H9 (cell line): ENCODE data around the gene C2orf72. TPM values are rescaled to one million over a fixed set of nuclear protein-coding genes. Genes with fewer than 3 reads are reported as not detected.

ENCODE experiments used
- DNase-seq: peaks from one replicate; pipeline ENCODE4 v3.0.0-alpha.2; 2017
- H2AFZ ChIP-seq: one replicate; pipeline ENCODE4 v1.6.1; 2013; ENCODE audit warnings: mild to moderate bottlenecking, low read length, control low read depth, moderate library complexity
- H2AK5ac ChIP-seq: 2 replicates; pipeline ENCODE4 v1.6.1; 2013; ENCODE audit warnings: low read length, control low read depth, mixed read lengths; ENCODE audit not compliant: insufficient read length
- H2BK120ac ChIP-seq: one replicate; pipeline ENCODE4 v1.6.1; 2013; ENCODE audit warnings: low read depth, mild to moderate bottlenecking, low read length, control low read depth, inconsistent platforms; ENCODE audit not compliant: poor library complexity, severe bottlenecking
- H2BK12ac ChIP-seq: 2 replicates; pipeline ENCODE4 v1.6.1; 2013; ENCODE audit warnings: low read length, control low read depth, mixed read lengths, low read depth; ENCODE audit not compliant: insufficient read length
- H2BK15ac ChIP-seq: 2 replicates; pipeline ENCODE4 v1.6.1; 2013; ENCODE audit warnings: low read depth, low read length, control low read depth
- H2BK20ac ChIP-seq: one replicate; pipeline ENCODE4 v1.6.1; 2013; ENCODE audit warnings: low read depth, mild to moderate bottlenecking, low read length, control low read depth, inconsistent platforms; ENCODE audit not compliant: poor library complexity, severe bottlenecking
- H2BK5ac ChIP-seq: 2 replicates; pipeline ENCODE4 v1.6.1; 2013; ENCODE audit warnings: low read length, control low read depth, mixed read lengths; ENCODE audit not compliant: insufficient read length
- H3K14ac ChIP-seq: 2 replicates; pipeline ENCODE4 v1.6.1; 2013; ENCODE audit warnings: low read length, control low read depth; ENCODE audit not compliant: insufficient read depth
- H3K18ac ChIP-seq: 2 replicates; pipeline ENCODE4 v1.6.1; 2013; ENCODE audit warnings: low read depth, mild to moderate bottlenecking, mixed read lengths, low read length, control low read depth; ENCODE audit not compliant: insufficient read length
- H3K23ac ChIP-seq: 2 replicates; pipeline ENCODE4 v1.6.1; 2013; ENCODE audit warnings: low read length, control low read depth, mixed read lengths, low read depth; ENCODE audit not compliant: insufficient read length
- H3K23me2 ChIP-seq: 2 replicates; pipeline ENCODE4 v1.6.1; 2013; ENCODE audit warnings: low read depth, mild to moderate bottlenecking, mixed read lengths, low read length, control low read depth; ENCODE audit not compliant: insufficient read length, poor library complexity, severe bottlenecking
- H3K27ac ChIP-seq: 2 replicates; pipeline ENCODE4 v1.5.1; 2013; ENCODE audit warnings: low read length, control low read depth, mixed read lengths, low read depth; ENCODE audit not compliant: insufficient read length
- H3K27me3 ChIP-seq: 2 replicates; pipeline ENCODE4 v1.6.1; 2013; ENCODE audit warnings: low read length, control low read depth, inconsistent platforms; ENCODE audit not compliant: insufficient read depth
- H3K4ac ChIP-seq: 2 replicates; pipeline ENCODE4 v1.6.1; 2013; ENCODE audit warnings: low read depth, mild to moderate bottlenecking, control low read depth, inconsistent platforms, low read length, moderate library complexity
- H3K4me1 ChIP-seq: 2 replicates; pipeline ENCODE4 v1.6.1; 2013; ENCODE audit warnings: low read length, control low read depth, inconsistent platforms; ENCODE audit not compliant: insufficient read depth
- H3K4me2 ChIP-seq: 2 replicates; pipeline ENCODE4 v1.6.1; 2013; ENCODE audit warnings: low read length, control low read depth, mixed read lengths; ENCODE audit not compliant: insufficient read length, insufficient read depth
- H3K56ac ChIP-seq: 2 replicates; pipeline ENCODE4 v1.6.1; 2013; ENCODE audit warnings: low read depth, mild to moderate bottlenecking, mixed read lengths, low read length, control low read depth; ENCODE audit not compliant: insufficient read length
- H3K79me1 ChIP-seq: 2 replicates; pipeline ENCODE4 v1.6.1; 2013; ENCODE audit warnings: low read depth, mild to moderate bottlenecking, moderate library complexity, low read length, control low read depth, inconsistent platforms; ENCODE audit not compliant: insufficient read depth, poor library complexity, severe bottlenecking
- H3K79me2 ChIP-seq: 2 replicates; pipeline ENCODE4 v1.6.1; 2013; ENCODE audit warnings: low read length, control low read depth, inconsistent platforms; ENCODE audit not compliant: insufficient read depth
- H3K9ac ChIP-seq: 2 replicates; pipeline ENCODE4 v1.6.1; 2013; ENCODE audit warnings: low read length, control low read depth, mixed read lengths; ENCODE audit not compliant: insufficient read length; ENCODE audit errors: extremely low read depth
- H3K9me3 ChIP-seq: one replicate; pipeline ENCODE4 v1.6.1; 2013; ENCODE audit warnings: low read depth, low read length, inconsistent platforms; ENCODE audit not compliant: control insufficient read depth
- H3T11ph ChIP-seq: one replicate; pipeline ENCODE4 v1.6.1; 2013; ENCODE audit warnings: mild to moderate bottlenecking, low read length, control low read depth, inconsistent platforms
- H4K20me1 ChIP-seq: one replicate; pipeline ENCODE4 v1.6.1; 2013; ENCODE audit not compliant: control insufficient read depth, insufficient read length, insufficient read depth
- H4K5ac ChIP-seq: 2 replicates; pipeline ENCODE4 v1.6.1; 2013; ENCODE audit warnings: low read depth, mild to moderate bottlenecking, mixed read lengths, low read length, control low read depth; ENCODE audit not compliant: insufficient read length
- H4K8ac ChIP-seq: replicated peaks from 2 replicates; pipeline ENCODE4 v1.6.1; 2013; ENCODE audit warnings: low read length, control low read depth, mixed read lengths, low read depth; ENCODE audit not compliant: insufficient read length
- H4K91ac ChIP-seq: 2 replicates; pipeline ENCODE4 v1.6.1; 2013; ENCODE audit warnings: low read depth, mild to moderate bottlenecking, moderate library complexity, mixed read lengths, low read length, control low read depth; ENCODE audit not compliant: insufficient read length
- H3K27ac Mint-ChIP-seq, 3 experiments: 2 replicates in 2 of 3; 3 replicates in 1 of 3; pipeline ENCODE4 v1.8.0; 2020 to 2021; ENCODE audit warnings: mixed read lengths in 3 of 3, mild to moderate bottlenecking in 1 of 3, moderate library complexity in 1 of 3
- H3K27me3 Mint-ChIP-seq: 2 replicates; pipeline ENCODE4 v1.8.0; 2021; ENCODE audit warnings: low read depth, mild to moderate bottlenecking, moderate library complexity, mixed read lengths
- H3K36me3 Mint-ChIP-seq, 3 experiments: 2 replicates in 2 of 3; 3 replicates in 1 of 3; pipeline ENCODE4 v1.8.0; 2020 to 2021; ENCODE audit warnings: low read depth in 3 of 3, mixed read lengths in 3 of 3; ENCODE audit not compliant: insufficient read depth in 1 of 3
- H3K4me1 Mint-ChIP-seq, 2 experiments: 2 replicates each; pipeline ENCODE4 v1.8.0; 2020; ENCODE audit warnings: mixed read lengths in 2 of 2
- H3K4me3 Mint-ChIP-seq, 2 experiments: 2 replicates in 1 of 2; 3 replicates in 1 of 2; pipeline ENCODE4 v1.8.0; 2020 to 2021; ENCODE audit warnings: mild to moderate bottlenecking in 2 of 2, mixed read lengths in 2 of 2, moderate library complexity in 1 of 2
- H3K9me3 Mint-ChIP-seq, 2 experiments: 2 replicates in 1 of 2; 3 replicates in 1 of 2; pipeline ENCODE4 v1.8.0; 2020; ENCODE audit warnings: mild to moderate bottlenecking in 2 of 2, mixed read lengths in 2 of 2, moderate library complexity in 1 of 2
- WGBS: extraction: QIAGEN DNeasy Blood & Tissue Kit; methylation state at CpG from one replicate; pipeline ENCODE4 v1.1.7; 2013; ENCODE audit warnings: missing lambda C conversion rate, low lambda C conversion rate, mixed read lengths; ENCODE audit not compliant: insufficient read length; ENCODE audit errors: extremely low coverage; 5-methylcytosine and 5-hydroxymethylcytosine counted together
- total RNA-seq: library from RNA; stranded (reverse); gene quantifications from 2 replicates; pipeline ENCODE4 v1.2.1, GENCODE V29; 2021
- TF ChIP-seq, protein P1 (sequence below): fragments of 200-600 bp; sonication (generic); conservative IDR thresholded peaks from 3 replicates; pipeline ENCODE4 v1.8.0; 2021; ENCODE audit warnings: antibody characterized with exemption, mild to moderate bottlenecking

Gene C2orf72
- total RNA-seq, 1 experiment from 2014 or later: 1.0 TPM

DNA sequence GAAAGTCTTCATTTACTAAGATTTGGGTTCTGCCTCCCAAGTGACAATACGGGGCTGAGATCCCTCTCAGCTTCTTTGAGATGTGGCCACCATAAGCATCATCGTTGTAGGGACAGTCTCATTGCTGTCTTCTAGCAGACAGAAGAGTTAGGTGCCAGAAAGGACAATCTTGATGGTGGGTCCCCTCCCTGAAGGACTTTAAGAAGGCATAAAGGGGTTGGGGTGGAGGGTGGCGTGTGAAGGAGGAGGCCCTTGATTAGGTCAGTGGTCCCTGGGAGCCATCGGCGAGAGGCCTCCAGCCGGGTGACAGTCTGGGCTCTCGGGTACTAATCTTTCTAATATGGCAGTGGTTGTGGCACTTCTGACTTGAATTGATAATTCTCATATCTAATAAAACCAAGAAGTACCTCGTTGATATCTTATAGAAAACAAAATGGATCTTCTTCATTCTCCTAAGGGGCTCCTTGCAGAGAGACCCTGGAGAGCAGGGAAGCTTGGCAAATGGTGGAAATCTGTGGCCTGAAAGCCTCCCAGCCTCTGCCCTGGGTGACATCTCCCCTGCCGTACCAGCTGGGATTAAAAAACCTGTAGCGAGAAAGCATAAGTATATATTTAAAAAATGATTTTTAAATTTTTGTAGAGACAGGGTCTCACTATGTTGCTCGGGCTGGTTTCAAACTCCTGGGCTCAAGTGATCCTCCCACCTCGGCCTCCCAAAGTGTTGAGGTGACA lies 12.1 kb downstream of the C2orf72 start:
- Histone ChIP-seq H2BK5ac (no peak overlapping the region), H4K20me1 (no peaks in the 10 kb centered on the region), H4K5ac (no peak overlapping the region), H3K79me1 (no peaks in the 10 kb centered on the region), H2BK12ac (no peak overlapping the region), H2BK20ac (no peak overlapping the region), H3K14ac (no peak overlapping the region), H2AFZ (no peak overlapping the region), H3K23ac (no peak overlapping the region), H2BK15ac (no peak overlapping the region), H3K27ac (no peak overlapping the region), H3K4me1 (no peaks in the 10 kb centered on the region), H3K27me3 (peaks cover 1% of the 10 kb centered on the region; the same call in 1 of the 2 replicates), H3K79me2 (no peaks in the 10 kb centered on the region), H4K8ac (no peak overlapping the region), H3K18ac (no peak overlapping the region), H3T11ph (no peak overlapping the region), H2BK120ac (no peak overlapping the region), H4K91ac (no peak overlapping the region), H3K9me3 (no peaks in the 10 kb centered on the region), H3K9ac (no peak overlapping the region), H3K23me2 (no peaks in the 10 kb centered on the region), H3K56ac (no peak overlapping the region), H3K4ac (no peak overlapping the region), H2AK5ac (no peak overlapping the region), H3K4me2 (no peak overlapping the region)
- Mint-ChIP-seq H3K4me3 (no peak overlapping the region), H3K27ac (no peak overlapping the region), H3K27me3 (peaks cover 57% of the 10 kb centered on the region), H3K36me3 (no peaks in the 10 kb centered on the region), H3K4me1 (peaks cover 4 to 12% of the 10 kb centered on the region in 2 experiments; a peak in 2 of 4 replicates), H3K9me3 (no peaks in the 10 kb centered on the region)
- TF ChIP-seq, protein P1, sequence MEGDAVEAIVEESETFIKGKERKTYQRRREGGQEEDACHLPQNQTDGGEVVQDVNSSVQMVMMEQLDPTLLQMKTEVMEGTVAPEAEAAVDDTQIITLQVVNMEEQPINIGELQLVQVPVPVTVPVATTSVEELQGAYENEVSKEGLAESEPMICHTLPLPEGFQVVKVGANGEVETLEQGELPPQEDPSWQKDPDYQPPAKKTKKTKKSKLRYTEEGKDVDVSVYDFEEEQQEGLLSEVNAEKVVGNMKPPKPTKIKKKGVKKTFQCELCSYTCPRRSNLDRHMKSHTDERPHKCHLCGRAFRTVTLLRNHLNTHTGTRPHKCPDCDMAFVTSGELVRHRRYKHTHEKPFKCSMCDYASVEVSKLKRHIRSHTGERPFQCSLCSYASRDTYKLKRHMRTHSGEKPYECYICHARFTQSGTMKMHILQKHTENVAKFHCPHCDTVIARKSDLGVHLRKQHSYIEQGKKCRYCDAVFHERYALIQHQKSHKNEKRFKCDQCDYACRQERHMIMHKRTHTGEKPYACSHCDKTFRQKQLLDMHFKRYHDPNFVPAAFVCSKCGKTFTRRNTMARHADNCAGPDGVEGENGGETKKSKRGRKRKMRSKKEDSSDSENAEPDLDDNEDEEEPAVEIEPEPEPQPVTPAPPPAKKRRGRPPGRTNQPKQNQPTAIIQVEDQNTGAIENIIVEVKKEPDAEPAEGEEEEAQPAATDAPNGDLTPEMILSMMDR: no peak
- DNase-seq: no peak
- no CpG with 5 or more reads among the region's 12 CpGs for WGBS
